ENCODE results near the gene MCU.
"Not testable (repeated sequence)": the region's sequence is repeated elsewhere in the genome, so short reads cannot be mapped to it uniquely, and the experiment has no call there.

The MCU gene

DNA sequence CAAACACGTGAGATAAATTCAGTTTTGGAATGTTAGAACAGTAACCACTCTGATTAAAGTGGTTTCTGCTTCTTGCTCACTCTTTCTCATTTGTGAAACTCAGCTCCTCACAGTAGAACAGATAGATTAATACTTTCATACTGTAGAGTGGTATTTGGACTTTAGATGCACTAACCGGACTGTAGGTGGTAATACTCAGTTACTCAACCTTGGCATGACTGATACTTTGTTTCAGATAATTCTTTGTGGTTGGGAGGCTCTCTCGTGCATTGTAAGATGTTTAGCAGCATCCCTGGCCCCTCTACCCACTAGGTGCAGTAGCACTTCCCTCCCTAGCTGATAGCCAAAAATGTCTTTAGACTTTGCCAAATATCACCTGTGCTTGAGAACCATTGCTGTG lies 37.6 kb downstream of the MCU start:
- FAIRE-seq, result peak; percentile 89
- no peak for DNase-seq (ENCODE audit: insufficient read length, low spot score)
- no peak for TF ChIP-seq POLR2A (IDR thresholded peaks at IDR 0.05; ENCODE audit: low read depth, low read length)

DNA sequence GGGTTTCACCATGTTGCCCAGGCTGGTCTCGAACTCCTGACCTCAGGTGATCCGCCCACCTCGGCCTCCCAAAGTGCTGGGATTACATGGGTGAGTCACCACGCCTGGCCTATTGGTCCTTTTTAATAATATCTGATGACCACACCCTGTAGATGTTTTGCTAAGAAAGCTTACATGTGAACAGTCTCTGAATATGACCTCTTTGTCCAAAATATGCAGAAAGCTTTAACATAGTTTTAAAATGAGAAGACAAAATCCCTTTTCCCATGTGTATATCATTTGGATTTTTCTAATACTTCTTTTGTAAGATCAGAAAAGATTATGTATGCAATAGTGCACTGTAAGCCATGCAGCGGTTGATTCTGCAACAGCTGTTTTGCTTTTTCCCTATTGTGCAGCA lies 38.5 kb downstream of the MCU start:
- DNase-seq (ENCODE audit: insufficient read length, low spot score) (no peak), FAIRE-seq (peak; percentile 52)
- no peak for TF ChIP-seq POLR2A (IDR thresholded peaks at IDR 0.05; ENCODE audit: low read depth, low read length)

DNA sequence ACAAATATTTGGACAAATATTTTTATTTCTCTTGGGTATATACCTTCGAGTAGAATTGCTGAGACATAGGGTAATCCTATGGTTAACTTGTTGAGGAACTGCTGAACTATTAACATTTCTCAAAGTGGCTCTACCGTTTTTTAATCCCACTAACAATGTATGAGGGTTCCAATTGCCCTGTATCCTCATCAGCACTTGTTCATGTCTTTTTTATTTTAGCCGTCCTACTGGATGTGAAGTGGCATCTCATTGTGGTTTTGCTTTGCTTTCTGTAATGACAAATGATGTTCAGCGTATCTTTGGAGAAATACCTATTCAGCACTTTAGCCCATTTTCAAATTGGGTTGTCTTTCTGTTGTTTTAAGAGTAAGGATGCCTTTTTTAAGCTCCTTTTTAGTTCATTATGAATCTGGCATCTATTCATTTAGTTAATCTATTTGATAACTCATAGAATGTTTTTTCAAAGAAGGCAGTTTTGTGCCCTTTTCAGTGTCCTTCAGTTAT lies 40.0 kb downstream of the MCU start:
- DNase-seq (ENCODE audit: insufficient read length, low spot score) (no peak), FAIRE-seq (no peak)
- no peak for TF ChIP-seq POLR2A (IDR thresholded peaks at IDR 0.05; ENCODE audit: low read depth, low read length)

DNA sequence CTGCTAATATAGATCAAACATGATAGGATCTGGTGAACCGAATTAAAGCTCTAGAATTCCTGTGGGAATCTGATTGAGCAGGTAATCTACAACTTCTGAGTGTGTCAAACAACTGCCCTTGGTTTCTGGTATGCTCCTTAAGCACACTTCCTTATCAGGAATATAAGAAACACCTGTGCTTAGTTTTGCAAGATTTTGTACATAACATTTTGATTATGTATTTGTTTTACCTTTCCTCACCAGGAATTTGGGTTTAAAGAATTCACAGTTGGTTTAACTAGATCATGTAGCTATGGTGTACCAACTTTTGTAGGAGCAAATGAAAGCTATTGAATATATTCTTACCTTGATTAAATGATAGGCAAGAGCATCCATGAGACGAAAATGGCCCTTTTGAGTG lies 40.6 kb downstream of the MCU start:
- TF ChIP-seq POLR2A (IDR thresholded peaks at IDR 0.05; ENCODE audit: low read depth, low read length), result no peak
- DNase-seq (ENCODE audit: insufficient read length, low spot score) (no peak), FAIRE-seq (peak; percentile 61)

DNA sequence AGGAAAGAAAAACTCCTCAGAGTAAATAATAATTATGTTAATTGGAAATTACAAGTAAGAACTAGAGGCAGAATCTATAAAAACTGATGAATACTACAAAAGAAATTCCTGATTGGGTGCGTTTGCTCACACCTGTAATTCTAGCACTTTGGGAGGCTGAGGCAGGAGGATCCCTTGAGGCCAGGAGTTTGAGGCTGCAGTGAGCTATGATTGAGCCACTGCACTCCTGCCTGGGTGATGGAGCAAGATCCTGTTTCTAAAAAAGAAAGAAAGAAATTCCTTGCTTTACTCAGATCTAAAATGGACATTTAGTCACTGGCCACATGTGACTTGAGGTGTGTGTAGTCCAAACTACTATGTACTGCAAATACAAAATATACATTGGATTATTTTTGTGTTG lies 42.0 kb downstream of the MCU start:
- no peak for TF ChIP-seq POLR2A (IDR thresholded peaks at IDR 0.05; ENCODE audit: low read depth, low read length)
- DNase-seq (ENCODE audit: insufficient read length, low spot score) (no peak), FAIRE-seq (no peak)

DNA sequence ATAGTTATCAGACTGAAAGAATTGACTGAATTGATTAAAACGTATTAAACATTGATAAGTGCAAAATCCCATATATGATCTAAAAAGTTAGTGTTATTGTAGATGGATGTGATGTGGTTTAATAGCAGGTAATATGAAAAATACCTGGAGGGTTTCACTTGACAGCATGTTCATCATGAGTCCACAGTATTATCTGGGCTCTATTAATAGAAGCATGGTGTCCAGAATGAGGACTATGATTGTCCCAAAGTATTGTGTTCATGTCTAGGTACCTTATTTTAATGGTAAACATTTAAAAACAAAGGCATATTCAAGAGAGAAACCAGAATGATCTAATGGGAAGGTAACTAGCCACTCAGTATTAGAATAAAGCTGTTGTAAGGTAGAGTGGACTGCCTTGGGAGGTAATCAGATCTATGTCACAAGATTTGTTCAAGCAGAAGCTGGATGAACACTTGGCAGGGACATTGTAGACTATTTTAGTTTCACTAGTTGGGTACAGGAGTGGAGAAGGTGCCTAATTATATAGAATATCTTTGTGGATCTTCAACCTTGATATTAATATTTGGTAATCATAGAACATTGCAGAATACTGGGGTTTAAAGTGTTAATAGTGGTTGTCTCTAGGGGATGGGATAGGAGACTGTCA lies 43.5 kb downstream of the MCU start:
- TF ChIP-seq POLR2A (IDR thresholded peaks at IDR 0.05; ENCODE audit: low read depth, low read length), result no peak
- FAIRE-seq, result peak; percentile 52
- DNase-seq (ENCODE audit: insufficient read length, low spot score), result no peak

DNA sequence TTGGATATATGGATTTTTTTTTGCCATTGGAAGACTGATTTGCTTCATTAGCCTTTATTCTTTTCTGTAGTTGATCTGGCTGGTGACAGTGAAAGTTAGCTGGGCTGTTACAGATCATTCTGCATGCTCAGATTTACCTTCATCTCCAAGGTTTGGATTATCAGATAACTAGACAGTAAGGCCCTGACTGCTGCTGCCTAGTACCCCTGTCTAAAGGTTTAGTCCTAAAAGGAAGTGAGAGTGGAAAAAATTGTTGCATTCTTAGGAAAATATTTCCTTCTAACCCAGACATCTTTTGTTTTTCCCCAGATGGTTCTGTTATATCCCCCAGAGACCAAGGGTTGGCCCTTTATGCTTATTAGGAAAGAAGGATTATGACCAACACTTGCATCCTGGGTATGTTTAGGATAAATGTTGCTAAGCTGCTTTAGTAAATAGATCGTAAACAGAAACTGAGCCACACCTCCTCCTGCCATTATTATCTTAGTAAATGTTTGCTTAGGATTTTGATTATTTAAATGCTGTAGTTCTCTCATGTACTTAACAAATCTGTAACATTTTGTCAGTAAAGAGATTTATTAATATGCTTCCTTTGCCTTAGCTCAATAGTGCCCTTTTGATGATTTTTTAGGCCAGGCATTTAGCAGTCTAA lies 44.4 kb downstream of the MCU start:
- peak; percentile 87 for FAIRE-seq
- no peak for TF ChIP-seq POLR2A (IDR thresholded peaks at IDR 0.05; ENCODE audit: low read depth, low read length)
- DNase-seq (ENCODE audit: insufficient read length, low spot score), result no peak

DNA sequence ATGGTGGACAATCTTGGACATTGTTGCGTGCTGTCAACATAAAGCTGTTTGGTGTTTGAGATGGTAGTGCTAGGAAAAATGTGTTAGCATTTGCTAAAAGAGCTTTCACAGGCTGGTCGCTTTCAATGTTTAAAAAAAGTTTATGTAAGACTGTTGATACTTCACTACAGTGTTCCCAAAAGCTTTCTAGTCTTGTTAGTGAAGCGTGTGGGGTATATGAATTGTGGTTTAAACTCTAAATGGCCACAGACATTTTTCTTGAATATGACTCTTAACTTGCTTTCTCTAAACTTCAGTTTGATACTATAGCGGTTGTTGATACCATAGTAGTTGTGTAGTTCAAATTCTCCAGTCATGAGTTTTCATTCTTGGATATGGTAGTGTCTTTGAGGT lies 44.9 kb downstream of the MCU start:
- FAIRE-seq (peak; percentile 53), DNase-seq (ENCODE audit: insufficient read length, low spot score) (no peak)
- TF ChIP-seq POLR2A (IDR thresholded peaks at IDR 0.05; ENCODE audit: low read depth, low read length), result no peak

DNA sequence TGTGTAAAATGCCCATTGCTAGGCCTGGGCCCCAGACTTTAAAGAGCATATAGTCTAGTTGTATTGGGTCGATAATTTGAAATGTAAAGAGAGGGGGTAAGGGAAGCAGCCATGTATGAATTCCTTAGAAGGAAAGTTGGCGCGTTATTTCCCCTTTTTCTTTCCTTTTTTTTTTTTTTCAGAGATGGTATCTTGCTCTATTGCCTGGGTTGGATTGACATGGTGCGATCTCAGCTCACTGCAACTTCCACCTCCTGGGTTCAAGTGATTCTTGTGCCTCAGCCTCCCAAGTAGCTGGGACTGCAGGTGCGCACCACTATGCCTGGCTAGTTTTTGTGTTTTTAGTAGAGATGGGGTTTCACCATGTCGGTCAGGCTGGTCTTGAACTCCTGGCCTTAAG lies 45.4 kb downstream of the MCU start:
- not testable (repeated sequence) for FAIRE-seq

DNA sequence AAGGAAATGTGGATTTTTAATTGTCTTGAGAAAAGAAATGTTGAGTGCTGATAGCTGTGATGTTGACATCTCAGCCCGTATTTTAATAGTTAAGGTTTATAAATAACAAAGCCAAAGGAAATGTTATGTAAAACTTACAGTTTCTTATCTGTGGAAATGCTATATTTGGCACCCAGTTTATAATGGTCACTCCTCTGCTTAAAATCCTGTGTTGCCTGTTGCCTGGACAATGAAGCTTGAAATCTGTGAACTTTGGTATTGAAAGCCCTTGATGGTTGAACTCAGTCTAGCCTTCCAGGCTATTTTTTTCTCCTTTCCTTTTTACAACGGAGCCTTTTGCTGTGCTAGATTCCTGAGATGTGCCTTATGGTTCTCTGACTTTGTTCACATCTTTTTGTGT lies 46.5 kb downstream of the MCU start:
- peak; percentile 68 for FAIRE-seq
- no peak for TF ChIP-seq POLR2A (IDR thresholded peaks at IDR 0.05; ENCODE audit: low read depth, low read length)
- DNase-seq (ENCODE audit: insufficient read length, low spot score), result no peak

More for the DNA sequence above, 45.4 kb downstream of the MCU start:
- DNase-seq (ENCODE audit: insufficient read length, low spot score), result not testable (repeated sequence)

DNA sequence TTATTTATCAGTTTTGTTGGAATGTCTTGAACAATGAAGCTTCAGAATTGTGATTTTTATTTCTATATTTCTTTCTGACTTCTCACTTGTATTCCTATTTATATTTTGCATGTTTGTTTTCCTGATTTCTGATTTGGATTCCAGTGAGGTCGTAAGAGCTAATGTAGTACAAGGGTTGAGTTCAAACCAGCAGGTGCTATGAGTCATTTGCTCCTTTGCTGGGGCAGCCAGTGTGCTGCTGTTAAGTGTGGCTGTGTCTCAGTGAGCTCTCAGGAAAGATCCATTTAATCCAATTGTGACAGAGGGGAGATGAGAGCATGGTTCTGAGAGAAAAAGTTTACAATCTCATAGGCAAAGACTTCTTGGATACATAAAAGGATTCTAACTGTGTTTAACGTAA lies 48.6 kb downstream of the MCU start:
- DNase-seq (ENCODE audit: insufficient read length, low spot score) (peak; percentile 74), FAIRE-seq (peak; percentile 99)
- TF ChIP-seq POLR2A (IDR thresholded peaks at IDR 0.05; ENCODE audit: low read depth, low read length), result no peak

DNA sequence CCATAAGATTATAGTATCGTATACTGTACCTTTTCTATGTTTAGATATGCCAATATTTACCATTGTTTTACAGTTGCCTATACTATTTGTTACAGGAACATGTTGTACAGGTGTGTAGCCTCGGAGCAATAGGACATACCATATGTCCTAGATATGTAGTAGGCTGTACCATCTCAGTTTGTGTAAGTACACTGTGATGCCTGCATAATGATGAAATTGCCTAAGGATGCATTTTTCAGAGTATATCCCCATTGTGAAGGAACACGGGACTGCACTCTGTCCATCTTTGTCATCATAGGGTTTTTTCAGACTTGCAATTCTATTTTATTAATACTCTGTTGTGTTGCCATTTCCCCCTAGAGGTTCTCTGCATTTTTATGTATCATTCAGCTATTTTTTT lies 50.1 kb downstream of the MCU start:
- no peak for DNase-seq (ENCODE audit: insufficient read length, low spot score)
- no peak for TF ChIP-seq POLR2A (IDR thresholded peaks at IDR 0.05; ENCODE audit: low read depth, low read length)
- FAIRE-seq, result peak; percentile 48

DNA sequence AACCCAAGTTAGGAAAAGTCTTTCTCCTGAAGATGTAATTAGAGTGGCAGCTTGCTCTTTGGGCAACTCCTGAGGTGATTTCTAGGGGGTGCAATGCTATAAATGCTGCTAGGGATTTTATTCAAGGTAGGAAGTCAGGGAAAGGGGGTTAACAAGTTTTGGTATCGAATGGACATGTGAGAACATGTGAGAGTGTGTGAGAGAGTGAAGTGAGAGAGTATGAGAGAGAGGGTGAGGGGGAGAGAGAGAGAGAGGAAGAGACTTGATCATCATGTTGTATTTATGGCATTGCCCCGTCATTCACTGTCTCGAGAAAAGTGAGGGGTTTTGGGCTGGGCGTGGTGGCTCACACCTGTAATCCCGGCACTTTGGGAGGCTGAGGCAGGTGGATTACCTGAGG lies 50.9 kb downstream of the MCU start:
- no peak for DNase-seq (ENCODE audit: insufficient read length, low spot score)
- FAIRE-seq, result no peak
- no peak for TF ChIP-seq POLR2A (IDR thresholded peaks at IDR 0.05; ENCODE audit: low read depth, low read length)

DNA sequence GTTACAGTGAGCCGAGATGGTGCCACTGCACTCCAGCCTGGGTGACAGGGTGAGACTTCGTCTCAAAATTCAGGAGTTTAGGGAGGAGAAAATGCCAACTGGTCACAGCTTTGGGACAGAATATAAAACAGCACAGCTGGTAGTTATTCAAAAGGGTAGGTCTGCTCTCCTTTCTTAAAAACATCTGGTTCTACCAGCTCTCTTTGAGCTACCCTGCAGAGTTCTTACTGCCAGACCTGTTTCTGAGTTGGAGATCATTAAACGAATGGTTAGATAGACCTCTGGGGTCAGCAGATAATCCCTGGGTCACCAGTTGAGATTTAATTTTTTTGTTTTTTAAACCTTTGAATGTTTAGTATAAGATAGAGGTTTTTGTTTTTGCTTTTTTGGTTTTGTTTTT lies 52.6 kb downstream of the MCU start:
- DNase-seq (ENCODE audit: insufficient read length, low spot score) (no peak), FAIRE-seq (no peak)
- TF ChIP-seq POLR2A (IDR thresholded peaks at IDR 0.05; ENCODE audit: low read depth, low read length), result no peak

Measured in H54 (cell line).